HG03025 (cell line): ENCODE results near the gene TNKS2.
"Not testable (repeated sequence)": the region's sequence is repeated elsewhere in the genome, so short reads cannot be mapped to it uniquely, and the experiment has no call there.

Experiments
- ATAC-seq: cut with Tn5 transposase; IDR thresholded peaks from one replicate; pipeline ENCODE4 v1.9.1; 2021; ENCODE audit warnings: mild to moderate bottlenecking, moderate library complexity; ENCODE audit not compliant: unreplicated experiment, low FRiP score

TNKS2 gene

DNA sequence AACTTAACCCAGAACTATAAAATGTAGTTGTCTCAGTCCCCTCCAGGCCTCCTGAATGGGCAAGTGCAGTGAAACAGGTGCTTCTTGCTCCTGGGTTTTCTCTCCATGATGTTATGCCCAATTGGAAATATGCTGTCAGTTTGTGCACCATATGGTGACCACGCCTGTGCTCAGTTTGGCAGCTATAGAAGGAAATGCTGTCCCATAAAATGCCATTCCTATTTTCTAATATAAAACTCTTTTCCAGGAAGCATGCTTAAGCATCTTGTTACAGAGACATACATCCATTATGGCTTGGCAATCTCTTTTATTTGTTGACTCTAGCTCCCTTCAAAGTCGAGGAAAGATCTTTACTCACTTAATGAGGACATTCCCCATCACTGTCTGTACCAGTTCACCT lies 65.9 kb downstream of the TNKS2 start:
- no peak for ATAC-seq

DNA sequence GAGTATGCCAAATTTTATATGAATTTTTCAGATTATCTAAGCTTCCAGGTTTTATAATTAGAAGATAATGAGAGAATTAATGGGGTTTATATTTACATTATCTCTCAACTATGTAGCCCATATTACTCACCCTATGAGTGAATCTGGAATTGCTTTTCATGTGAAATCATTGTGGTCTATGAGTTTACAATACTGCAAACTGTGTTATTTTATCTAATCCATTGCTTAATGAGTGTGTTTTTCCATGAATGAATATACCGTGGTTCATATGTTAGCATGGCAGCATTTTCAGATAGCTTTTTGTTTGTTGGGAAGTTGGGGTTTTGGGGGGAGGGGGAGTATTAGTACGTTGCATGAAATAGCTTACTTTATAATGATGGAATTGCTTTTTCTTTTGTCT lies 66.5 kb downstream of the TNKS2 start:
- no peak for ATAC-seq

GRCh38 chr10:91865562-91866081 lies 67.4 kb downstream of the TNKS2 start:
- no peak for ATAC-seq

- no peak for ATAC-seq
These were observed 76.9 kb downstream of the TNKS2 start for GRCh38 chr10:91875156-91875555.

GRCh38 chr10:91875779-91876178 lies 77.6 kb downstream of the TNKS2 start:
- no peak for ATAC-seq

DNA sequence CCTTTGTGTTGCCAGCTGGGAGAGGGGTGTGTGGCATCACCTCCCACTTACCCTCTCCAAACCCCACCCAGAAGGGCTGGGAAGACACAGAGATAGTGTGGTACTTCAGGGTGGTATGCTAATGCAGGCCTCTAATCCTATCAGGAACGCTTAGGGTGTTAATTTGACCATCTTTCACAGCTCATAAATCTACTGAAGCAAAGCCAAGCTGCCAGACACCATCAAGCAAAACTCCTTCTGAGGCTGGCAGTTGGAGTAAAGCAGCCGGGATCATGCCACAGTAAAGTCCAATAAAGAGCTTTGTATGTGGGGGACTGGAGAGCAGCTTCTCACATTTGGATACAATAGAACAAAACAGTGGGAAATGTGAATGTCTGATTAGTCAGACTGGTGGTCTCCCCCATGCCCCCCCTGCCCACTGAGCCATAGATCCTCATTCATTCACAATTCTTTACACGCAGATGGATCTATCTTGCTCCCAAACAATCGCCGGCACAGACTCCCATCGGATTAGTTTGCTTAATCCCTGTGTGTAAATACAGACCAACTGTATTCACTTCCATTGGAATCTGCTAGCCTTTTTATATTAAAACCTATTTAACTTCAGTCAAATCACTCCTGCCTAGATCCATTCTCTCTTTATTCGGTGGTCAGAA lies 81.4 kb downstream of the TNKS2 start:
- no peak for ATAC-seq

GRCh38 chr10:91880310-91880709 lies 82.1 kb downstream of the TNKS2 start:
- ATAC-seq, result no peak

DNA sequence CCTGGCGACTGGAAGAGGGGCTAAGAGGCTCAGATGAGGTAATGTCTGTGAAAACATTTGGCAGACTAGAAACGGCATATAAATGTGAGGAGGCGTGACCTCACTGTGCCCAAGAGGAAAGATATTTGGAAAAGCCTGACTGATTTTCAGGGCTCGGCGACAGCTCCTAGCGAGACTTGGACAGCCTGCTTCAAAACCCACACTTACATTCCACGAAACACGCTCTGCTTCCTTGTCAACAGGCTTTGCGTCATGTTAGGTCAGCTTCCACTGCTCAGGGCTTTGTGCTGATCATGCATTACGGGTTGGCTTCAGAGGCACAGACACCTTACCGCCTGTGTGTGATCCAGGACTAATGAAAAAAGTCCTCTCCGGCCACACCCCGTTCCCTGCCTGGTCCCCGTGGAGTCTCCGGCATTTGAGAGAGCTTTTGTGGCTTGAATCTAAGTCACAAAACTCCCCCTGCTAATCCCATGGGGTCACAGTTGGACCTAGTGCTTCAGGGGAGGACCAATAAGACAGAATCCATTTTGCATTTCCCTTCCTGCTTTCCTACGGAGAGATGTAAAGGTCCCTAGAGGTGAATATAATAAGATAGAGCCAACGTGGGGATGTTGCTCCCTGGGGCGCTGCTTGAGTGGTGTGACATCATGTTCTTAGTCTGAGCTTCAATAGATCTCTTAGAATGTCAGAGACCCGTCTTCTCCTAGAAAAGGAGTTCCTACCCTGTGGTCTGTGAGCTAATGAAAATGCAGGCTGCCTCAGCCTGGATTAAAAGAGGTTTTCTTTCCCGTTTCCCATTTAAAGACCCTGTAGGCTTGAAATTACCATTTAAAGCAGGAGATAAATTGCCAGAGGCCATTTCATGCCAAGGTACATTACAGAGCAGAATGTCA lies 85.6 kb downstream of the TNKS2 start:
- ATAC-seq, result no peak

GRCh38 chr10:91884536-91884935 lies 86.3 kb downstream of the TNKS2 start:
- ATAC-seq, result no peak

- ATAC-seq, result no peak
These were observed 87.3 kb downstream of the TNKS2 start for GRCh38 chr10:91885362-91886079.

GRCh38 chr10:91886954-91887271 lies 88.7 kb downstream of the TNKS2 start:
- ATAC-seq, result no peak

GRCh38 chr10:91887272-91888076 lies 89.2 kb downstream of the TNKS2 start:
- no peak for ATAC-seq

GRCh38 chr10:91891125-91892001 lies 93.1 kb downstream of the TNKS2 start:
- ATAC-seq, result no peak

DNA sequence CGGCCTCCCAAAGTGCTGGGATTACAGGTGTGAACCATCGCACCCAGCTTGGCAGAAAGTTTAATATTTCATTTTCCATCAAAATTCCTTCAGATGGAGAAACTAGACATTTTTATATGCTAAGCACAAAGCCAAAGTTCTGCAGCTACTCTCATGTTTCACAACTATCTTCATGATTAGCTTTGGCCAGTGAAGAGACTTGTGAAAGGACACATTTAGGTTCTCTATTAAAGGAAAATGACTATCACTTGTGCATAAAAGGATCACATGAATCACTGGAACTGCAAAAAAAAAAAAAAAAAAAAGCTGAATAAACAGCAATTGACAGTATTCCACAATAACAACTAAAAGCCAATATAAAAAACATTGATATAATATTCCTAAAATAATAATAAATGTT lies 94.8 kb downstream of the TNKS2 start:
- ATAC-seq, result no peak

DNA sequence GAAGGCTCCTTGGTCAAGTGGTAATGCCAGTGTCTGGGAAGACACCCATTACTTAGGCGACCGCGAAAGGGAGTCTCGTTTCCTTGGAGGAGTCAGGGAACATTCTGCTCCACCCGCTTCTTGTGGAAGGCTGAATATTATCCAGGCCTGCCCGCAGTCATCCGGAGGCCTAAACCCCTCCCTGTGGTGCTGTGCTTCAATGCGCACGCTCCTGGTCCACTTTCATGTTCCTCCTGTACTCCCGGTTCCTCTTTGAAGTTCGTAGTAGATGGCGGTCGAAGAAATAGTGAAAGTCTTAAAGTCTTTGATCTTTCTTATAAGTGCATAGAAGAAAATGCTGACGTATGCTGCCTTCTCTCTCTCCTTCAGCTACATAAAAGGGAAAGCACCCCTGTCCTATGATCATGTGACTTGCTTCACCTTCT lies 96.0 kb downstream of the TNKS2 start:
- ATAC-seq, result not testable (repeated sequence)

DNA sequence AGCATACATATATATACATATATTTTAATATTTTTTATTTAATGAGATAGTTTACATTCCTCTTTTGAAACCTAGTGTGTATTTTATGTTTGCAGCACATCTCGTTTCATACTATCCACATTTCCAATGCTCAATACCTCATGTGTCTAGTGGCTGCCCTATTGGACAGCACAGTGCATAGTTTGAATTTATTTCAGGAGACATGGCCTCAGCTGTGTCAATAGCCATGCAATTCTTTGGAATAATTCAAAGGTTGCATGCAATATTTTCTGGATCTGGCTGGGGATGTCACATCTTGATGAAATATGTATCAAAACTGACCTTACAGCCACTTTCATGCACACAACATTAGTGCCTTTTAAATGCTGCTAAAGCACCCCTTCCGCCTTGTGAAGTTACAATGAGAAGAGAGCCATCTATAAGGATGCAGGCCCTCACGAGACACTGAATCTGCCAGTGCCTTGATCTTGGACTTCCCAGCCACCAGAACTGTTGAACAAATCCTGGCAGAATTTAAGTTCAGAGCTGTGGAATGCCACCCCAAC lies 98.1 kb downstream of the TNKS2 start:
- no peak for ATAC-seq

GRCh38 chr10:91897421-91897820 lies 99.2 kb downstream of the TNKS2 start:
- no peak for ATAC-seq

- ATAC-seq, result no peak
These were observed 103.8 kb downstream of the TNKS2 start for GRCh38 chr10:91901784-91902677.
